H1 (cell line): Measurements from ENCODE around the gene GPR52. TPM values are rescaled to one million over a fixed set of nuclear protein-coding genes. Genes with fewer than 3 reads are reported as not detected.

ENCODE experiments used
- CTCF ChIA-PET: fragments of 300-600 bp; sonication (Branson Sonifier 250); formaldehyde crosslinking; loops from one replicate; lab custom pipeline; 2021; ENCODE audit not compliant: partially characterized antibody; lab: Charles Lee
- POLR2A ChIA-PET: fragments of 300-600 bp; sonication (Branson Sonifier 250); formaldehyde crosslinking; loops from one replicate; lab custom pipeline; 2021; ENCODE audit warnings: inconsistent platforms; ENCODE audit not compliant: partially characterized antibody; lab: Charles Lee
- DNase-seq, 2 experiments: peaks; one replicate each; pipeline versions ENCODE4 v3.0.0 to v3.0.0-alpha.2; 2010 to 2022; ENCODE audit warnings: low spot score in 2 of 2, low read depth in 1 of 2, mixed read lengths in 1 of 2
- FAIRE-seq: peaks from 2 replicates; lab custom pipeline; 2011; peaks lifted over from hg19 to GRCh38; lab: Jason Lieb, UNC
- H2AFZ ChIP-seq: 2 replicates; pipeline ENCODE4 v1.8.1; 2012; ENCODE audit warnings: low read length, inconsistent platforms
- H2AK5ac ChIP-seq: 2 replicates; pipeline ENCODE4 v1.6.1; 2013; ENCODE audit warnings: low read depth, low read length
- H2BK120ac ChIP-seq: replicated peaks from 2 replicates; pipeline ENCODE3; 2013; ENCODE audit warnings: low read depth, low read length, inconsistent platforms
- H2BK12ac ChIP-seq: 2 replicates; pipeline ENCODE4 v1.6.1; 2013; ENCODE audit warnings: low read depth, low read length
- H2BK15ac ChIP-seq: 2 replicates; pipeline ENCODE4 v1.6.1; 2013; ENCODE audit warnings: low read length
- H2BK20ac ChIP-seq: 2 replicates; pipeline ENCODE4 v1.6.1; 2013; ENCODE audit warnings: low read length
- H2BK5ac ChIP-seq: 2 replicates; pipeline ENCODE4 v1.6.1; 2013; ENCODE audit warnings: low read depth, low read length
- H3K14ac ChIP-seq: 2 replicates; pipeline ENCODE4 v1.6.1; 2013; ENCODE audit warnings: inconsistent platforms; ENCODE audit not compliant: insufficient read length
- H3K18ac ChIP-seq: 2 replicates; pipeline ENCODE4 v1.6.1; 2013; ENCODE audit warnings: low read length; ENCODE audit errors: extremely low read depth
- H3K23ac ChIP-seq: 2 replicates; pipeline ENCODE4 v1.6.1; 2013; ENCODE audit warnings: inconsistent platforms; ENCODE audit not compliant: insufficient read length
- H3K23me2 ChIP-seq: 2 replicates; pipeline ENCODE4 v1.6.1; 2013; ENCODE audit warnings: low read depth, low read length
- H3K27ac ChIP-seq: 2 replicates; pipeline ENCODE4 v1.6.1; 2011; ENCODE audit warnings: low read depth, low read length, inconsistent platforms
- H3K27me3 ChIP-seq, 4 experiments: replicated peaks in 1 of 4; 1 replicate in 1 of 4; 2 replicates in 3 of 4; pipeline versions ENCODE4 v1.6.1 to v1.8.1; 2011 to 2013; ENCODE audit warnings: low read length in 3 of 4, mild to moderate bottlenecking in 3 of 4, inconsistent platforms in 2 of 4, mixed read lengths in 2 of 4, moderate library complexity in 1 of 4; ENCODE audit not compliant: control insufficient read depth in 3 of 4, insufficient read depth in 3 of 4; ENCODE audit errors: extremely low read depth in 1 of 4
- H3K36me3 ChIP-seq, 4 experiments: 2 replicates each; pipeline versions ENCODE4 v1.6.1 to v1.8.1; 2011 to 2013; ENCODE audit warnings: mild to moderate bottlenecking in 4 of 4, low read length in 3 of 4, moderate library complexity in 2 of 4, control low read depth in 1 of 4, inconsistent platforms in 1 of 4; ENCODE audit not compliant: insufficient read depth in 4 of 4, control insufficient read depth in 2 of 4
- H3K4ac ChIP-seq: replicated peaks from 2 replicates; pipeline ENCODE3; 2013; ENCODE audit warnings: low read length, low read depth, mixed read lengths, inconsistent platforms; ENCODE audit not compliant: insufficient read length
- H3K4me1 ChIP-seq, 4 experiments: replicated peaks in 1 of 4; 1 replicate in 1 of 4; 2 replicates in 3 of 4; pipeline versions ENCODE4 v1.6.1 to v1.8.1; 2011 to 2013; ENCODE audit warnings: low read length in 3 of 4, inconsistent platforms in 2 of 4, mixed read lengths in 1 of 4; ENCODE audit not compliant: insufficient read depth in 4 of 4, control insufficient read depth in 3 of 4
- H3K4me2 ChIP-seq, 2 experiments: 2 replicates each; pipeline versions ENCODE4 v1.6.1 to v1.8.1; 2011 to 2013; ENCODE audit warnings: low read depth in 2 of 2, low read length in 2 of 2, control low read depth in 1 of 2, inconsistent platforms in 1 of 2, mild to moderate bottlenecking in 1 of 2; ENCODE audit not compliant: insufficient read depth in 1 of 2
- H3K4me3 ChIP-seq, 4 experiments: fragments of 200-600, 300-600 bp in 1 of 4; sonication (generic), shearing (Covaris generic), sonication (Bioruptor Twin) in 1 of 4; 2 replicates each; pipeline versions ENCODE4 v1.5.1 to v1.8.1; 2011 to 2016; ENCODE audit warnings: low read length in 4 of 4, low read depth in 3 of 4, control low read depth in 2 of 4, inconsistent platforms in 2 of 4, mild to moderate bottlenecking in 2 of 4, mixed read lengths in 1 of 4, moderate library complexity in 1 of 4; ENCODE audit not compliant: insufficient read depth in 2 of 4; ENCODE audit errors: extremely low read depth in 1 of 4
- H3K56ac ChIP-seq: replicated peaks from 2 replicates; pipeline ENCODE3; 2013; ENCODE audit warnings: low read depth, mild to moderate bottlenecking, mixed read lengths, low read length, inconsistent platforms; ENCODE audit not compliant: insufficient read length
- H3K79me1 ChIP-seq: 2 replicates; pipeline ENCODE4 v1.6.1; 2013; ENCODE audit warnings: low read depth, low read length, control low read depth
- H3K79me2 ChIP-seq, 2 experiments: 2 replicates each; pipeline versions ENCODE4 v1.6.1 to v1.8.1; 2012 to 2013; ENCODE audit warnings: low read length in 2 of 2, mild to moderate bottlenecking in 2 of 2, inconsistent platforms in 1 of 2; ENCODE audit not compliant: insufficient read depth in 2 of 2, control insufficient read depth in 1 of 2
- H3K9ac ChIP-seq, 4 experiments: replicated peaks in 1 of 4; 1 replicate in 1 of 4; 2 replicates in 3 of 4; pipeline versions ENCODE4 v1.6.1 to v1.8.1; 2011 to 2013; ENCODE audit warnings: low read depth in 3 of 4, low read length in 3 of 4, control low read depth in 2 of 4, mild to moderate bottlenecking in 2 of 4, moderate library complexity in 2 of 4, inconsistent platforms in 1 of 4; ENCODE audit errors: extremely low read depth in 1 of 4
- H3K9me3 ChIP-seq, 2 experiments: 2 replicates each; pipeline versions ENCODE4 v1.6.1 to v1.8.1; 2012 to 2013; ENCODE audit warnings: mild to moderate bottlenecking in 2 of 2, moderate library complexity in 2 of 2, control low read depth in 1 of 2, inconsistent platforms in 1 of 2, low read depth in 1 of 2, low read length in 1 of 2, mixed read lengths in 1 of 2; ENCODE audit not compliant: insufficient read depth in 2 of 2
- H4K20me1 ChIP-seq, 2 experiments: replicated peaks in 1 of 2; 2 replicates each; pipeline versions ENCODE3 to v1.8.1; 2011 to 2013; ENCODE audit warnings: inconsistent platforms in 2 of 2, low read length in 2 of 2, mild to moderate bottlenecking in 1 of 2; ENCODE audit not compliant: insufficient read depth in 2 of 2, control insufficient read depth in 1 of 2
- H4K5ac ChIP-seq: 2 replicates; pipeline ENCODE4 v1.6.1; 2013; ENCODE audit warnings: low read length, low read depth, mixed read lengths, inconsistent platforms; ENCODE audit not compliant: insufficient read length
- H4K8ac ChIP-seq: 2 replicates; pipeline ENCODE4 v1.8.0; 2013; ENCODE audit warnings: mild to moderate bottlenecking, moderate library complexity, low read length, inconsistent platforms; ENCODE audit not compliant: insufficient read depth; ENCODE audit errors: extremely low read depth
- H4K91ac ChIP-seq: replicated peaks from 2 replicates; pipeline ENCODE3; 2013; ENCODE audit warnings: low read length, mixed read lengths, inconsistent platforms; ENCODE audit not compliant: insufficient read length
- KDM1A ChIP-seq: fragments of 200-600, 300-600 bp; sonication (generic); IDR thresholded peaks from 2 replicates; pipeline ENCODE4 v1.7.1; 2016; ENCODE audit warnings: mild to moderate bottlenecking, low read length, borderline replicate concordance
- RXRA ChIP-seq: IDR thresholded peaks from 2 replicates; pipeline ENCODE4 v1.6.1; 2011; ENCODE audit warnings: low read depth, mild to moderate bottlenecking, low read length, moderate library complexity; ENCODE audit not compliant: insufficient read depth
- SP4 ChIP-seq: IDR thresholded peaks from 2 replicates; pipeline ENCODE4 v1.6.1; 2012; ENCODE audit warnings: low read length, inconsistent platforms
- USF2 ChIP-seq: IDR thresholded peaks from 2 replicates; pipeline ENCODE4 v1.6.1; 2011; ENCODE audit warnings: low read length, improper control_type of control experiment
- WGBS, 2 experiments: shearing (Covaris generic) in 1 of 2; methylation state at CpG; one replicate each; pipeline versions ENCODE4 v1.1.6 to v1.1.7; 2013 to 2015; ENCODE audit warnings: low lambda C conversion rate in 2 of 2, mixed read lengths in 2 of 2, inconsistent platforms in 1 of 2, low coverage in 1 of 2, missing lambda C conversion rate in 1 of 2; ENCODE audit not compliant: insufficient replicate concordance in 2 of 2, insufficient coverage in 1 of 2, insufficient read length in 1 of 2; ENCODE audit errors: extremely low coverage in 1 of 2, missing lambda C conversion rate in 1 of 2; 5-methylcytosine and 5-hydroxymethylcytosine counted together
- polyA plus RNA-seq, 7 experiments: library from polyadenylated mRNA; depleted of rRNA in 3 of 7; stranded (reverse) in 5 of 7; unstranded in 2 of 7; fragments of >200 nt in 5 of 7; fragments of 200-250 nt in 2 of 7; gene quantifications; 1 replicate in 5 of 7; 2 replicates in 1 of 7; 4 replicates in 1 of 7; pipeline versions ENCODE4 v1.2.1 to v1.2.3, GENCODE V29; 2011 to 2013; ENCODE audit warnings: missing spikeins in 2 of 7, mixed read lengths in 2 of 7
- total RNA-seq: library from RNA; stranded (reverse); fragmentation: NEBNext Ultra II Directional; extraction: Animal tissue kit (Norgen Biotek cat#: 25700); gene quantifications from 2 replicates; pipeline ENCODE4 v1.2.1, GENCODE V29; 2021

Gene GPR52
- total and polyA plus RNA-seq, 2 of the 8 experiments (the other 6 are each of a cell fraction or from before 2014, with no cell fraction given): 0.24 to 0.63 TPM

GRCh38 chr1:174405219-174405618 is 42.5 kb upstream of the GPR52 start:
- Histone ChIP-seq H3K27me3 (no peaks in the 10 kb centered on the region), H4K20me1 (no peaks in the 10 kb centered on the region), H4K5ac (no peak overlapping the region), H3K18ac (no peak overlapping the region), H2AFZ (no peak overlapping the region), H2BK120ac (no peak overlapping the region), H3K23ac (no peak overlapping the region), H3K79me1 (no peaks in the 10 kb centered on the region), H3K56ac (no peak overlapping the region), H4K91ac (no peak overlapping the region), H3K9ac (no peak overlapping the region), H3K4me2 (no peak overlapping the region), H3K14ac (no peak overlapping the region), H2BK20ac (no peak overlapping the region), H3K4ac (no peak overlapping the region), H2BK12ac (no peak overlapping the region), H2AK5ac (no peak overlapping the region), H3K9me3 (no peaks in the 10 kb centered on the region), H2BK5ac (no peak overlapping the region), H3K36me3 (no peaks in the 10 kb centered on the region), H3K4me3 (no peak overlapping the region), H2BK15ac (no peak overlapping the region), H4K8ac (no peak overlapping the region), H3K4me1 (no peaks in the 10 kb centered on the region), H3K27ac (no peak overlapping the region), H3K23me2 (no peaks in the 10 kb centered on the region), H3K79me2 (no peaks in the 10 kb centered on the region)
- no peak for DNase-seq
- 92% methylated on average over 1 of the region's 1 CpG; no CpG with 5 or more reads in 1 of the 2 experiments for WGBS, 2 experiments
- no peak for FAIRE-seq
- POLR2A ChIA-PET: no interaction called here
- TF ChIP-seq SP4 (no peak), RXRA (no peak), USF2 (no peak), KDM1A (no peak)
- CTCF ChIA-PET: no interaction called here
